ENCODE data around the gene DEXI. TPM values are rescaled to one million over a fixed set of nuclear protein-coding genes. Genes with fewer than 3 reads are reported as not detected.

The DEXI gene
- total and polyA plus RNA-seq, 9 of the 15 experiments (the other 6 are each of a cell fraction or from before 2014, with no cell fraction given): 2.9 to 40.1 (median 22.0) TPM

GRCh38 chr16:10885246-10885645 is 57.0 kb downstream of the DEXI start (continued):
- TF ChIP-seq HINFP (tag; conservative IDR thresholded peaks at IDR 0.05; ENCODE audit: low read depth) (no peak), GABPB2 (CRISPR knock-in tag; conservative IDR thresholded peaks at IDR 0.05) (no peak), POLR2B (IDR thresholded peaks at IDR 0.05; ENCODE audit: low read depth, partially characterized antibody) (no peak), ZNF589 (CRISPR knock-in tag; IDR thresholded peaks at IDR 0.05; ENCODE audit: low read depth) (no peak), RBBP5 (IDR thresholded peaks at IDR 0.05; ENCODE audit: borderline replicate concordance, insufficient read depth, low read length, poor library complexity, severe bottlenecking) (no peak), HBP1 (CRISPR knock-in tag; IDR thresholded peaks at IDR 0.05) (no peak), ZNF696 (CRISPR knock-in tag; conservative IDR thresholded peaks at IDR 0.05) (no peak), NFE2L1 (tag; IDR thresholded peaks at IDR 0.05; ENCODE audit: borderline replicate concordance, low read depth) (no peak), ZSCAN29 (IDR thresholded peaks at IDR 0.05) (no peak), ZNF23 (CRISPR knock-in tag; IDR thresholded peaks at IDR 0.05) (no peak), TGIF2 (CRISPR knock-in tag; IDR thresholded peaks at IDR 0.05) (no peak)

Measured in K562 (cell line).